ENCODE measurements around the gene CKAP2L. TPM values are rescaled to one million over a fixed set of nuclear protein-coding genes. Genes with fewer than 3 reads are reported as not detected.
A peak's percentile ranks its signal among the peaks of the same experiment; 100 is the strongest.

CKAP2L gene
- total and polyA plus RNA-seq, 9 of the 15 experiments (the other 6 are each of a cell fraction or from before 2014, with no cell fraction given): 10.4 to 21.9 (median 14.2) TPM

DNA sequence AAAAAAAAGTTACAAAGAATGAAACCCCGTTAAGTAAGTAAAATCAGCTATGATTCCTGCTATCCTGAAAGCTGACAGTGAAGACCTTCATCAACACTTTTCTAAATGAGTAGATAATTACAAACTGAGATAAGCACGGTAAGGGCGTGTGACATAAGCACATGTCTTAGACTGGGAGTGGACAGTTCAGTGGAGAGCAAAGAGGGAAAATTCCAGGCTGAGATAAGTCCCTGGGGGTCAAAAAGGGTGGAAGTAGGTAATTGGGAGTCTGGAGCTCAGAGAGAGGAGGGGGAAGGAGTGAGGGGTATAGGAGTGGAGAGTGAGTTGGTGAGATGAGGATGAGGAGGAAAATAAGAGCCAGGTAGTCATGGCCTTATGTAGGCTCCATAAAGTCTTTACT, 24.2 kb upstream of the CKAP2L start (continued):
- TF ChIP-seq NELFE (IDR thresholded peaks at IDR 0.05; ENCODE audit: insufficient read depth, insufficient read length) (no peak), ZNF239 (CRISPR knock-in tag; IDR thresholded peaks at IDR 0.05) (peak; percentile 28; the same call in 1 of the 2 replicates), SMARCA4 (IDR thresholded peaks at IDR 0.05) (peak; percentile 66), CXXC5 (CRISPR knock-in tag; IDR thresholded peaks at IDR 0.05) (peak; percentile 50), ZNF699 (CRISPR knock-in tag; IDR thresholded peaks at IDR 0.05; ENCODE audit: insufficient replicate concordance) (no peak), ZNF143 (CRISPR knock-in tag; IDR thresholded peaks at IDR 0.05) (no peak), TAL1 (IDR thresholded peaks at IDR 0.05) (no peak), ZNF561 (CRISPR knock-in tag; conservative IDR thresholded peaks at IDR 0.05) (no peak), RBBP5 (IDR thresholded peaks at IDR 0.05; ENCODE audit: borderline replicate concordance, insufficient read depth, low read length, poor library complexity, severe bottlenecking) (no peak), RNF2 (IDR thresholded peaks at IDR 0.05) (no peak), CC2D1A (IDR thresholded peaks at IDR 0.05) (no peak), ZFP36 (IDR thresholded peaks at IDR 0.05; ENCODE audit: low read depth, low read length, partially characterized antibody) (no peak), DDX20 (tag; IDR thresholded peaks at IDR 0.05; ENCODE audit: low read depth) (no peak), FOXK2 (conservative IDR thresholded peaks at IDR 0.05 in 1 of 2, IDR thresholded peaks at IDR 0.05 in 1 of 2; ENCODE audit: low read depth in 2 of 2) (peak in 1 of 2 experiments; percentile 39; a peak in 2 of 4 replicates)
- TF ChIP-seq, protein P1, sequence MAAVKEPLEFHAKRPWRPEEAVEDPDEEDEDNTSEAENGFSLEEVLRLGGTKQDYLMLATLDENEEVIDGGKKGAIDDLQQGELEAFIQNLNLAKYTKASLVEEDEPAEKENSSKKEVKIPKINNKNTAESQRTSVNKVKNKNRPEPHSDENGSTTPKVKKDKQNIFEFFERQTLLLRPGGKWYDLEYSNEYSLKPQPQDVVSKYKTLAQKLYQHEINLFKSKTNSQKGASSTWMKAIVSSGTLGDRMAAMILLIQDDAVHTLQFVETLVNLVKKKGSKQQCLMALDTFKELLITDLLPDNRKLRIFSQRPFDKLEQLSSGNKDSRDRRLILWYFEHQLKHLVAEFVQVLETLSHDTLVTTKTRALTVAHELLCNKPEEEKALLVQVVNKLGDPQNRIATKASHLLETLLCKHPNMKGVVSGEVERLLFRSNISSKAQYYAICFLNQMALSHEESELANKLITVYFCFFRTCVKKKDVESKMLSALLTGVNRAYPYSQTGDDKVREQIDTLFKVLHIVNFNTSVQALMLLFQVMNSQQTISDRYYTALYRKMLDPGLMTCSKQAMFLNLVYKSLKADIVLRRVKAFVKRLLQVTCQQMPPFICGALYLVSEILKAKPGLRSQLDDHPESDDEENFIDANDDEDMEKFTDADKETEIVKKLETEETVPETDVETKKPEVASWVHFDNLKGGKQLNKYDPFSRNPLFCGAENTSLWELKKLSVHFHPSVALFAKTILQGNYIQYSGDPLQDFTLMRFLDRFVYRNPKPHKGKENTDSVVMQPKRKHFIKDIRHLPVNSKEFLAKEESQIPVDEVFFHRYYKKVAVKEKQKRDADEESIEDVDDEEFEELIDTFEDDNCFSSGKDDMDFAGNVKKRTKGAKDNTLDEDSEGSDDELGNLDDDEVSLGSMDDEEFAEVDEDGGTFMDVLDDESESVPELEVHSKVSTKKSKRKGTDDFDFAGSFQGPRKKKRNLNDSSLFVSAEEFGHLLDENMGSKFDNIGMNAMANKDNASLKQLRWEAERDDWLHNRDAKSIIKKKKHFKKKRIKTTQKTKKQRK (IDR thresholded peaks at IDR 0.05; ENCODE audit: borderline replicate concordance, low read depth, low read length): no peak
- TF ChIP-seq, protein P2, sequence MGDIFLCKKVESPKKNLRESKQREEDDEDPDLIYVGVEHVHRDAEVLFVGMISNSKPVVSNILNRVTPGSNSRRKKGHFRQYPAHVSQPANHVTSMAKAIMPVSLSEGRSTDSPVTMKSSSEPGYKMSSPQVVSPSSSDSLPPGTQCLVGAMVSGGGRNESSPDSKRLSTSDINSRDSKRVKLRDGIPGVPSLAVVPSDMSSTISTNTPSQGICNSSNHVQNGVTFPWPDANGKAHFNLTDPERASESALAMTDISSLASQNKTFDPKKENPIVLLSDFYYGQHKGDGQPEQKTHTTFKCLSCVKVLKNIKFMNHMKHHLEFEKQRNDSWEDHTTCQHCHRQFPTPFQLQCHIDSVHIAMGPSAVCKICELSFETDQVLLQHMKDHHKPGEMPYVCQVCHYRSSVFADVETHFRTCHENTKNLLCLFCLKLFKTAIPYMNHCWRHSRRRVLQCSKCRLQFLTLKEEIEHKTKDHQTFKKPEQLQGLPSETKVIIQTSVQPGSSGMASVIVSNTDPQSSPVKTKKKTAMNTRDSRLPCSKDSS (IDR thresholded peaks at IDR 0.05; ENCODE audit: low read depth, partially characterized antibody): no peak
- TF ChIP-seq, protein P3, sequence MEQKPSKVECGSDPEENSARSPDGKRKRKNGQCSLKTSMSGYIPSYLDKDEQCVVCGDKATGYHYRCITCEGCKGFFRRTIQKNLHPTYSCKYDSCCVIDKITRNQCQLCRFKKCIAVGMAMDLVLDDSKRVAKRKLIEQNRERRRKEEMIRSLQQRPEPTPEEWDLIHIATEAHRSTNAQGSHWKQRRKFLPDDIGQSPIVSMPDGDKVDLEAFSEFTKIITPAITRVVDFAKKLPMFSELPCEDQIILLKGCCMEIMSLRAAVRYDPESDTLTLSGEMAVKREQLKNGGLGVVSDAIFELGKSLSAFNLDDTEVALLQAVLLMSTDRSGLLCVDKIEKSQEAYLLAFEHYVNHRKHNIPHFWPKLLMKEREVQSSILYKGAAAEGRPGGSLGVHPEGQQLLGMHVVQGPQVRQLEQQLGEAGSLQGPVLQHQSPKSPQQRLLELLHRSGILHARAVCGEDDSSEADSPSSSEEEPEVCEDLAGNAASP (IDR thresholded peaks at IDR 0.05): no peak
- TF ChIP-seq, protein P4, sequence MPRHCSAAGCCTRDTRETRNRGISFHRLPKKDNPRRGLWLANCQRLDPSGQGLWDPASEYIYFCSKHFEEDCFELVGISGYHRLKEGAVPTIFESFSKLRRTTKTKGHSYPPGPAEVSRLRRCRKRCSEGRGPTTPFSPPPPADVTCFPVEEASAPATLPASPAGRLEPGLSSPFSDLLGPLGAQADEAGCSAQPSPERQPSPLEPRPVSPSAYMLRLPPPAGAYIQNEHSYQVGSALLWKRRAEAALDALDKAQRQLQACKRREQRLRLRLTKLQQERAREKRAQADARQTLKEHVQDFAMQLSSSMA (CRISPR knock-in tag; IDR thresholded peaks at IDR 0.05): no peak
- TF ChIP-seq, protein P5, sequence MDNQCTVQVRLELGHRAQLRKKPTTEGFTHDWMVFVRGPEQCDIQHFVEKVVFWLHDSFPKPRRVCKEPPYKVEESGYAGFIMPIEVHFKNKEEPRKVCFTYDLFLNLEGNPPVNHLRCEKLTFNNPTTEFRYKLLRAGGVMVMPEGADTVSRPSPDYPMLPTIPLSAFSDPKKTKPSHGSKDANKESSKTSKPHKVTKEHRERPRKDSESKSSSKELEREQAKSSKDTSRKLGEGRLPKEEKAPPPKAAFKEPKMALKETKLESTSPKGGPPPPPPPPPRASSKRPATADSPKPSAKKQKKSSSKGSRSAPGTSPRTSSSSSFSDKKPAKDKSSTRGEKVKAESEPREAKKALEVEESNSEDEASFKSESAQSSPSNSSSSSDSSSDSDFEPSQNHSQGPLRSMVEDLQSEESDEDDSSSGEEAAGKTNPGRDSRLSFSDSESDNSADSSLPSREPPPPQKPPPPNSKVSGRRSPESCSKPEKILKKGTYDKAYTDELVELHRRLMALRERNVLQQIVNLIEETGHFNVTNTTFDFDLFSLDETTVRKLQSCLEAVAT (IDR thresholded peaks at IDR 0.05): no peak
